Stimulated activated CD8-positive, alpha-beta memory T cell treated with anti-CD3 and anti-CD28 coated beads, Interleukin-7, amount 100 ng/mL, for 48 hours (primary cell): ENCODE data around the gene CEP112.
"Not testable (repeated sequence)": the region's sequence is repeated elsewhere in the genome, so short reads cannot be mapped to it uniquely, and the experiment has no call there.

Experiments used
- DNase-seq, 2 donors: peaks; one replicate each; pipeline ENCODE4 v3.0.0-alpha.2; 2020; ENCODE audit warnings: low read depth in 1 of 2; ENCODE audit errors: extremely low read depth in 1 of 2

Gene CEP112

GRCh38 chr17:65850486-65850885 lies 341.4 kb downstream of the CEP112 start:
- DNase-seq = peak in 1 of 2 donors; percentile 2

- DNase-seq = no peak
Measured at GRCh38 chr17:65848751-65849150, 343.2 kb downstream of the CEP112 start.

- no peak for DNase-seq
Measured at GRCh38 chr17:65841089-65841488, 350.8 kb downstream of the CEP112 start.

GRCh38 chr17:65837232-65837631 lies 354.7 kb downstream of the CEP112 start:
- DNase-seq = not testable (repeated sequence)

- DNase-seq = no peak
Measured at GRCh38 chr17:65833214-65833613, 358.7 kb downstream of the CEP112 start.

- no peak for DNase-seq
Measured at GRCh38 chr17:65830356-65830755, 361.6 kb downstream of the CEP112 start.

GRCh38 chr17:65826577-65826976 lies 365.4 kb downstream of the CEP112 start:
- DNase-seq = not testable (repeated sequence)

GRCh38 chr17:65824901-65825300 lies 367.0 kb downstream of the CEP112 start:
- no peak for DNase-seq

GRCh38 chr17:65823713-65824112 lies 368.2 kb downstream of the CEP112 start:
- DNase-seq = no peak

GRCh38 chr17:65820811-65821210 lies 371.1 kb downstream of the CEP112 start:
- no peak for DNase-seq

GRCh38 chr17:65820306-65820705 lies 371.6 kb downstream of the CEP112 start:
- DNase-seq = no peak

GRCh38 chr17:65819810-65820209 lies 372.1 kb downstream of the CEP112 start:
- no peak for DNase-seq

- DNase-seq = no peak
Measured at GRCh38 chr17:65817951-65818350, 374.0 kb downstream of the CEP112 start.

GRCh38 chr17:65814418-65814817 lies 377.5 kb downstream of the CEP112 start:
- DNase-seq = no peak

GRCh38 chr17:65813306-65813705 lies 378.6 kb downstream of the CEP112 start:
- DNase-seq = no peak

- DNase-seq = no peak
Measured at GRCh38 chr17:65811043-65811442, 380.9 kb downstream of the CEP112 start.

GRCh38 chr17:65809366-65809765 lies 382.6 kb downstream of the CEP112 start:
- DNase-seq = no peak

- DNase-seq = not testable (repeated sequence)
Measured at GRCh38 chr17:65808566-65808965, 383.4 kb downstream of the CEP112 start.

GRCh38 chr17:65807361-65807760 lies 384.6 kb downstream of the CEP112 start:
- no peak for DNase-seq

- no peak for DNase-seq
Measured at GRCh38 chr17:65801513-65801912, 390.4 kb downstream of the CEP112 start.

GRCh38 chr17:65800655-65801054 lies 391.3 kb downstream of the CEP112 start:
- no peak for DNase-seq

- DNase-seq = no peak
Measured at GRCh38 chr17:65799869-65800268, 392.1 kb downstream of the CEP112 start.

GRCh38 chr17:65799454-65799853 lies 392.5 kb downstream of the CEP112 start:
- no peak for DNase-seq

- no peak for DNase-seq
Measured at GRCh38 chr17:65797809-65798208, 394.1 kb downstream of the CEP112 start.
